ENCODE data around the gene TP53BP1.
A peak's percentile ranks its signal among the peaks of the same experiment; 100 is the strongest.

TP53BP1 gene

GRCh38 chr15:43489191-43489590 is 3.8 kb downstream of the TP53BP1 start:
- DNase-seq (ENCODE audit: low spot score) = no peak

DNA sequence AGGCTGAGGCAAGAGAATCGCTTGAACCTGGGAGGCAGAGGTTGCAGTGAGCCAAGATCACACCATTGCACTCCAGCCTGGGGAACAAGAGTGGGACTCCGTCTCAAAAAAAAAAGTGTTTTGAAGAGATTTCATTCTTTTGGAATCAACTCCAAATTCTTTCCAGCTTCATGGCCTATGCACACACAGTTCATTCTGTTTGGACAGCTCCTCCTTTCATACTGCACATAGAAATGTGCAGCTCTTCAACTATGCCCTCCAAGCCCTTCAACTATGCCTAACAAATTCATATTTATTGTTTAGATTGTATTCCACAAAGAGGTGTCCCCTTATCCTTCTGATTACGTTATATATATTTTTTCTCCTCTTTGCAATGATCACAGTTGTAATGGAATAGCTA is 4.2 kb downstream of the TP53BP1 start:
- no peak for DNase-seq (ENCODE audit: low spot score)

- DNase-seq (ENCODE audit: low spot score) = no peak
Measured at GRCh38 chr15:43487271-43487895, 5.6 kb downstream of the TP53BP1 start.

DNA sequence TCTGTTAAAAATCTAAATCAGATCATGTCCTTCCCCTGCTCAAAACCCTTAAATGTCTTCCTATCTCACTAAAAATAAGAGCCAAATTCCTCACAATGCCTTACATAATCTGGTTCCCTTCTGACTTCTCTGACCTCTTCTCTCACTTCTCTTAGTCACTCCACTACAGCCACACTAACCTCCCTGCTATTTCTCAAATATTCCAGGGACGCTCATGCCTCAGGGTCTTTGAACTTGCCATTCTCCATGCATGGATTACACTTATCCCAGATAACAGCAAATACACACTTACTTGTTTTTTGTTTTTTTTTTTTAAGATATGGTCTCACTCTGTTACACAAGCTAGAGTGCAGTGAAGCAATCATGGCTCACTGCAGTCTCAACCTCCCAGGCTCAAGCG is 8.5 kb downstream of the TP53BP1 start:
- DNase-seq (ENCODE audit: low spot score) = no peak

DNA sequence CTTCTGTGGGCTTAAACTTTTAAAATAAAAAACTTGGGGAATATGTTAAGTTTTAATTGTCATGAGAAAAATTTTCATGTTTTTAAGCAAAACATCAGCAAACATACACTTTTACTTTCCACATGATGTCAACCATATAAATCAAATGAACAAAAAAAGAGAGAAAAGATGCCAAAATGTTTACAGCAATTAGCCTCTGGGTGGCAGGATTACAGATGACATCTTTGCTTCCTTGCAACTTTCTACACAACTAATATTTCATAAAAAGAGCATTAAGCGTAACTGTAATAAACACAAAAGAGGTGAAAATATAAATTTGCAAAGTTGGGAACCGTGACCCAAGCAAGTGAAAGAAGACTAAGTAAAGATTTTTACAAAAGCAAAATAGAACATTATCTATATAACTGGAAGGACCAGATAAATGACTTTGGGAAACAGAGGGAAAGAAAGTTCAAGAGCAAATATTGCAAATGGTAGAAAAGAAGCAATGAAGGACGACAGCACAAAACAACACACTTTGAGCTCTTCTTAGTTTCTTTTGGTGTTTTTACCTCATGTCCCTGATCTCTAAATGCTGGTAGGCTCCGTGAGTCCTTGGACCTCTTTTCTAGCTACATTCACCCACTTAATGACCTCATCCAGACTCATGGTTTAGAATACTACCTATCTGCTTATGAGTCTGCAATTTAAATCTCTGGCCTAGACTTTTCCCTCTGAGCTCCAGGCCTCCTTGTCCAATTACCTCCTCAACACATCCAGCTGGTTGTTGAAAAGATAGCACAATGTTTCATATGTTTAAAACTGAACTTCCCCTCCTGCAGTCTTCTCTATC is 9.4 kb downstream of the TP53BP1 start:
- no peak for DNase-seq (ENCODE audit: low spot score)

DNA sequence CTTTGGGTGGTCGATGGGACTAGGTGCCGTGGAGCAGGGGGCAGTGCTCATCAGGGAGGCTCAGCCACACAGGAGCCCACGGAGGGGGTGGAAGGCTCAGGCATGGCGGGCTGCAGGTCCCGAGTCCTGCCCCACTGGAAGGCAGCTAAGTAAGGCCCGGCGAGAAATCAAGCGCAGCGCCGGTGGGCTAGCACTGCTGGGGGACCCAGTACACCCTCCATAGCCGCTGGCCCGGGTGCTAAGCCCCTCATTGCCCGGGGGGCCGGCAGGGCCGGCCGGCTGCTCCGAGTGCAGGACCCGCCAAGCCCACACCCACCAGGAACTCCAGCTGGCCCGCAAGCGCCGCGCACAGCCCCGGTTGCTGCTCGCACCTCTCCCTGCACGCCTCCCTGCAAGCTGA is 19.1 kb downstream of the TP53BP1 start:
- no peak for DNase-seq (ENCODE audit: low spot score)

DNA sequence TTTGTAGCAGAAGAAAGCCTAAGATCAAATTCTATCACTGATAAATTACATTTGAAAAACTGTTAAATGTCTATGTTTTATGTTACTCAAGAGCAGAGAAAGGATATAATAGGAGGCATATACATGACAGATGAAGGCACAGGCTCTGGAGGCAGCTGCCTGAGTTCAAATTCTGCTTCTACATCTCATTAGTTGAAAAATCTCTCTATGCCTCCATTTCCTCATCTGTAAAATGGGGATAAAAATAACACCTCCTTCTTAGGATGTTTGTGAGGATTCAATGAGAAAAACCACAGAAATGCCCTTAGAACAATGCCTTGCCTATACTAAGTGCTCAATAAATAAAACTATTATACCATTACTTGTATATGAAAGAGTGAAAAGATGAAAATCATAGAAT is 21.0 kb downstream of the TP53BP1 start:
- DNase-seq (ENCODE audit: low spot score) = no peak

GRCh38 chr15:43469867-43470266 is 23.1 kb downstream of the TP53BP1 start:
- no peak for DNase-seq (ENCODE audit: low spot score)

- DNase-seq (ENCODE audit: low spot score) = no peak
Measured at GRCh38 chr15:43465100-43465499, 27.9 kb downstream of the TP53BP1 start.

DNA sequence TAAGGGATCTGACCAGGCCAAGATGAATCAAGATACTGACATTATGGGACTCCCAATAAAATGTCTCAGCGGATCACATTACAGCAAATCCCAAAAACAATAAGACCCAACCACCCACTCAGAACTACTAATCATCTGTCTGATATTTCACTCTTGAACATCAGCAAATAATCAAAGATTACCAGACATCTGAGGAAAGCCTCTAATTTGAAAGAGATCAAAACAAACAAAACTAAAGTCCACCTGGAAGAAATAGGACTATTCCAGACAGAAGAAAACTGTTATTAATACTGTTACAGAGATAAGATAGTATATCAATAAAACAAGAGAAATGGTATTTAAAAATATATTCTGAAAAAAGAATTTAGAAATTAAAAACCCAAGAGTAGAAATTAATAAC is 29.0 kb downstream of the TP53BP1 start:
- DNase-seq (ENCODE audit: low spot score) = no peak

- no peak for DNase-seq (ENCODE audit: low spot score)
Measured at GRCh38 chr15:43463507-43463906, 29.4 kb downstream of the TP53BP1 start.

DNA sequence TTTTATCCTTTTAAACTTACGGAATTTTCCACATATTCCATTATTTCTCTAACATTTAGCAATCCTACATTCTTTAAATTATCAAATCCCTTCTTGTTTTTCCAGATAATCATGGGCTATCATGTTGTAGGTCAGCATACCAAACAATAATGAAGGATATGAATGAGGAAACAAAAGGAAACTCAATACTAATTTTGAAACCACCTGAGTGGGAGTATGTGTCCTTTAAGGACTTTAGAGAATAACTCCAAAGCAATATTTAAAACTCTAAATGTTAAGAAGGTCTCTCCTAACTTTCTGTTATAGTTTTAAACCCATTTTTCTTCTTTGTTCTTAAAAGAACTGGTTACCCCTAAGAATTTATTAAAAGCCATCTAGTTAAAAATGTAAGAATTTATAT is 43.0 kb downstream of the TP53BP1 start:
- DNase-seq (ENCODE audit: low spot score) = no peak

GRCh38 chr15:43446344-43446743 is 46.6 kb downstream of the TP53BP1 start:
- no peak for DNase-seq (ENCODE audit: low spot score)

DNA sequence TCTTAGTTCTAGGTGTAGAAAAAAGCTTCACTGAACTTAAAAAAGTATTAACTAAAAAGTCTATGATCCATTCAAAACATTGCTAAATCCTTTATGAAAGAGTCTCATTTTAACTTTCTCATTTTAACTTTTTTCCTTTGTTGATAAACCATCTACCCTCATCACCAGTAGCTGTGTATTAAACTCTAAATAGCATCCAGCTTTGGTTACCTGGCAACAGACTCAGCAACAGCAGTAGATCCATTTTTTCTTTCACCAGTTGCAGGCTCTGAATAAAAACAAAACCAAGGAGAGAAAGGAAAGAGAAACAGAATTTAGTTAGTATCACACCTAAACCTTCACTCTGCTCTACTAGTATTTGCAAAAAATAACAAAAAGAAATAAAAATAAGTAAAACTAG is 51.6 kb downstream of the TP53BP1 start:
- no peak for DNase-seq (ENCODE audit: low spot score)

GRCh38 chr15:43440721-43441281 is 52.2 kb downstream of the TP53BP1 start:
- peak; percentile 70 for DNase-seq (ENCODE audit: low spot score)

DNA sequence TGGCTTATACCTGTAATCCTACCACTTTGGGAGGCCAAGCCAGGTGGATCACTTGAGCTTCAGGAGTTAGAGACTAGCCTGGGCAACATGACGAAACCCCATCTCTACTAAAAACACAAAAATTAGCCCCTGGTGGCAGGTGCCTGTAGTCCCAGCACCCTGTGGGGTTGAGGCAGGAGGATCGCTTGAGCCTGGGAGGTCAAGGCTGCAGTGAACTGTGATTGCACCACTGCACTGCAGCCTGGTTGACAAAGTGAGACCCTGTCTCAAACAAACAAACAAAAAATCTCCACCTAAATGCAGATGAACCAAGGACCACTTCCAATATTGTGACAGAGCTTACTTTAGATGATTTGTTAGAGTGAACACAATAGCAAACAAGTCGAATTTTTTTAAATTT is 53.7 kb downstream of the TP53BP1 start:
- no peak for DNase-seq (ENCODE audit: low spot score)

GRCh38 chr15:43436395-43436794 is 56.6 kb downstream of the TP53BP1 start:
- DNase-seq (ENCODE audit: low spot score) = no peak

- DNase-seq (ENCODE audit: low spot score) = no peak
Measured at GRCh38 chr15:43434446-43434845, 58.5 kb downstream of the TP53BP1 start.

GRCh38 chr15:43433661-43434303 is 59.2 kb downstream of the TP53BP1 start:
- no peak for DNase-seq (ENCODE audit: low spot score)

DNA sequence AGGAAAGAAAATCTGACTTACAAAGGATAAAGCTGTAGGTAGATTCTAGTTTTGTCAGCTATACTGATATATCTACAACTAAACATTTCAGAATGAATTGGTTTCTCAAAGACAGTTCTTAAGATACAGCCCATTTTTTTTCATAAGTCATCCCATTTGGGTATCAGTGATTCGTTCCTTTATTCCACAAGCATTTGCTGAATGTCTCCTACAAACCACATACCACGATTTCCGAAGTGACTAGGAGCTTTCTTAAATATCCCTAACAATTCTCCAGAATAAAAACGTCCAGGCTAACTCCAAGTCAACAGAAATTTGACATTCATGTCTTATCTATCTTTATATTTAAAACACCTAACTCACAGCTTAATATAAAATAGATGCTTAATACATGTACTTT is 59.8 kb downstream of the TP53BP1 start:
- no peak for DNase-seq (ENCODE audit: low spot score)

DNA sequence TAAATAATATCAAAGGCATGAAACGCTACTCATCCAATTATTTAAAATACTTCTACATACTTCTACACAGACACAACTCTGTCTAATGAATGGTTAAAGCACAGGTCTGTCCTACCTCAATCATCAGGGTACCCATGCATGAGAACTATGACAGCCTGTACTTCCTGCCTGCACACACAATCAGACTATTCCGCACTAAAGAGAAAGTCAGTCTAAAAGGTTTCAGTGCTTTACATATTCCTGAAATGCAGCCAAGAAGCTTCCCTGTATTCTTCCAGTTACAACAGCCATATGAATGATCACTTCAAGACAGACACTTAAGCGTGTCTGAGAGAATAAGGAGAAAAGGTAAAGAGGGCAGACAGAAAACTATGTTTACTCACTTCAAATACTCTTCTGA is 63.3 kb downstream of the TP53BP1 start:
- no peak for DNase-seq (ENCODE audit: low spot score)

GRCh38 chr15:43423793-43424192 is 69.2 kb downstream of the TP53BP1 start:
- DNase-seq (ENCODE audit: low spot score) = no peak

- no peak for DNase-seq (ENCODE audit: low spot score)
Measured at GRCh38 chr15:43420876-43421275, 72.1 kb downstream of the TP53BP1 start.
